ENCODE data around the gene PRCP.
A peak's percentile ranks its signal among the peaks of the same experiment; 100 is the strongest.

The PRCP gene

GRCh38 chr11:82906931-82907330 lies 6.7 kb upstream of the PRCP start:
- no peak for DNase-seq (ENCODE audit: low read depth)

DNA sequence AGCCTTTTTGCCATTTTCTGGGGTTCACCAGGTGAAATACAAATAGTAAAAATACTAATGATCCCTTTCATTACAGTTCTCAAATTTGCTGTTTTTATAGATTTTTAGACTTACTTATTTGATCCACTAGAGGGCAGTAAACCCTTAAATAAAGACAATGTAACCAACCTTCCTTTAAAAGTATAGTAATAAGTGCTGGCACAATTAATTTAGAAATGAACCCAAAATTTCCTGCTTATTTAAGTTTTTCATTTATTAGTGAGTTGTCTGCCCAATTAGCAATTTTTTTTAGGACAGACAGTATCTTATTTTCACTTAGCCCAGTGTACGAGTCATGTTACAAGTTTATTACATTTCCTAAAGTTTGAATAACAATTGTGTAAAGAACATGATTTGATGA lies 6.0 kb upstream of the PRCP start:
- peak; percentile 24 for DNase-seq (ENCODE audit: low read depth)

GRCh38 chr11:82903843-82904586 lies 3.8 kb upstream of the PRCP start:
- DNase-seq (ENCODE audit: low read depth): no peak

- no peak for DNase-seq (ENCODE audit: low read depth)
Measured at GRCh38 chr11:82902880-82903279, 2.6 kb upstream of the PRCP start.

GRCh38 chr11:82901922-82902485 lies 1.8 kb upstream of the PRCP start:
- DNase-seq (ENCODE audit: low read depth): no peak

GRCh38 chr11:82901165-82901921 lies 1.1 kb upstream of the PRCP start, which contains the start of gene DDIAS:
Gene DDIAS (plus strand): TSS chr11:82901736. CDS start chr11:82914739, 13,003 bp downstream.
- DNase-seq (ENCODE audit: low read depth): peak; percentile 98

DNA sequence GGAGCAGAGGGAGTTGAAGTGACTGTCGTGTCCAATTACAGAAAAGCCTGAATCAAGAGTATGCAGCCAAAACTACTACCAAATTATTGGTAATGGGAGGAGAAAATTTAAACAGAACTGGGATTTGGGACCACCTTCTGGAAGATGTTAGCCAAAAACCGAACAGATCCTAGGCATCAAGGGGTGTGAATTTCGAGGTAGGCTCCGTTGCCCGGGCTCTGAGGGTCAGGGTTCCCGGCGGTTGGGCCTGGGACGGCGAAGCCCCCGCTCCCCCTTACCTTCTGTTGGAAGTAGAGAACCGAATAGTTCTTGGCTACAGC lies 313 bp downstream of the PRCP start:
- no peak for DNase-seq (ENCODE audit: low read depth)

GRCh38 chr11:82899186-82899820 lies 927 bp downstream of the PRCP start:
- DNase-seq (ENCODE audit: low read depth): no peak

GRCh38 chr11:82898241-82898640 lies 2.0 kb downstream of the PRCP start:
- DNase-seq (ENCODE audit: low read depth): no peak

- DNase-seq (ENCODE audit: low read depth): no peak
Measured at GRCh38 chr11:82896183-82896582, 4.0 kb downstream of the PRCP start.

DNA sequence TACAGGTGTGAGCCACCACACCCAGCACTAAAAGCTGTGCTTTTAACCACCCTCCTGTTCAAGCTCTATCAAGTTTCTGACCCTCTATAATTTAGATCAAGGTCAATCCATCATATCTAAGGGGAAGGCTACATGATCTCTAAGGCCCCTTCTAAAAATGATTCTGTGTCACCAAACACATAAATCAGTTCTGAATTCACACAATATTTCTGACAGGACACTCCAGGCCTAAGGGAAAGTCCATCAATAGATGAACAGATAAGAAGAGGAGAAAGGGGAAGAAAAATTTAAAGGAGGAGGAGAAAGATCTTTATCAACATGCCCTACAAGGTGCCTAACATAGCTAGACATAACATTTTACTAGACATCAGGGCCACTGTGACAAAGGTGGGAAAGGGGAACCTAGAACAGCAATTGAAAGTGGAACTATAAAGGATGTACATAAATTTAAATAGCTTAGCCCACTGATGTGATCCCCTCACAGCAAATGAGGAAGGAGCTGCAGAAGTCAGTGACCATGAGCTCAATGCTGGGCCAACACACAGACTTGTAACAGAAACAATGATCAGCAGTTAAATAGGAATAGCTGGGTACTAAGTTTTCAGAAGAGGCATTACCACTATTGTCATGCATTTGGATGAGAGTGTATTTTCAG lies 4.7 kb downstream of the PRCP start:
- no peak for DNase-seq (ENCODE audit: low read depth)

DNA sequence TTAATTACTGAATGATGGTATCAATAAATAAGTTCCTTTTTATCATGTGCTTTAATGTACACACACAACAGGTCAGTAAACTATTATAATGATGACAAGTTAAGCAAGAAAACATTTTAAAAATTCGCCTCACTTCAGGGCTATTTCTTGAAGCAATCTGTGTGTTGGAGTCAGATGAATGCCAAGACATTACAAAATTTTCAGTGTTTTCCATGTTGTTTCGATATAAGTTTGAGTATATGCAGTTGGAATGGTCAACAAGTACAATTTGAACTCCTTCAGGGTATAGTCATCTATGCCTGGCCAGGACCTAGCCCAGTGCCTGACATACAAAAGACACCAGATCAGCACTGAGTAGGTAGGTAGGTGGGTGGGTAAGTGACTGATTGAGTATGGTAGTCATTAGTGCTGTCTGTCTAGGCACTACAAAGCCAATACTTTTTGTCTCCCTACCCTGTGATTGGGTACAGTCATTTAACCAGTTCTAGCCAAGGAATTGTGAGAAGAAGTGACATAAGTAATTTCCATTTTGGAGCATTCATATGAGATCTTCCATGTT lies 7.5 kb downstream of the PRCP start:
- no peak for DNase-seq (ENCODE audit: low read depth)

DNA sequence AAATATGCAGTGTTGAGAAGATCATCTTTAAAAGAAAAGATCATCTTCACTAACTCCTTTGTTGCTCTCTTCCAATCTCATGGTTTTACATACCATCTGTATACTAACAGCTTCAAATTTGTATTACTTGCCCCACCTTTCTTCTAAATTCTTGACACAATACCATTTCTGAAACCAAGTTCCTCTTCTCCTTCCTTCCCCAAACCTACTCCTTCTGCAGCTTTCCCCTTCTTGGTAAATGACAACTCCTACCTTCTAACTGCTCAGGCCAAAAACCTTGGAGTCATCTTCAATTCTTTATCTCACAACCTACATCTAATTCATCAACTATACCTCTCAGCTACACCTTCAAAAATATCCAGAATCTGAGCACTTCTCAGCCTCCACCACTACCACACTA lies 9.3 kb downstream of the PRCP start:
- no peak for DNase-seq (ENCODE audit: low read depth)

- DNase-seq (ENCODE audit: low read depth): no peak
Measured at GRCh38 chr11:82890002-82890341, 10.3 kb downstream of the PRCP start.

DNA sequence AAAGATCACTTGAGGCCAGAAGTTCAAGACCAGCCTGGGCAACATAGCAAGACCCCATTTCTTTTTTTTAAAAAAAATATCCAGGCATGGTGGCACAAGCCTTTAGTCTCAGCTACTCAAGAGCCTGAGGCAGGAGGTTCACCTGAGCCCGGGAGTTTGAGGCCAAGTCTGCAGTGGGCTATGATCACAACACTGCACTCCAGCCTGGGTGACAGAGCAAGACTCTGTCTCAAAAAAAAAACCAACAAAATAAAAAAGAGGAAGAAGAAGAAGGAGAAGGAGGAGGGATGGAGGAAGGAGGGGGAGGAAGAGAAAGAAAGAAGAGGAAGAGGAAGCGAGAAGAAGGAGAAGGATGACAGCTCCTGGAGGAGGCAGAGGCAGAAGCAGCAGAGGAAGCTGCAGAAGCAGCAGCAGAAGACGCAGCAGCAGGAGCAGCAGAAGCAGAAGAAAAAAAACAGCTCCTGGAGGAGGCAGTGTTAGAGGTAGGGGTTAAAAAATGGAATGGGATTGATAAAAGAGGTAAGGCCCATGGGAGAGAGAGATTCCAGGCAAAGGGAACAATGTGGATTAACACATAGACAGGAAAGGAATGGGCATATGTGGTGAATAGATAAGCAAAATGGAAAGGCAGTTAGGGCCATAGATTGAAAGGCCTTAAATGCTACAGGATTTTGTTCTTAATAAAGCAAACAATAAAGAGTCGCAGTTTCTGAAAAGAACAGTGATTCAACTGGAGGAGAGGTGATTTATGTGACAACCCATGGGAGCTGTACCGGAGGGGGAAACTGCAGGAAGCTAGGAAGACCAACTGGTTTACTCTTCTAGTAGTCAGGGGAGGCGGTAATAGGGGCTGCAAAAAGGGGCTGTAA lies 10.9 kb downstream of the PRCP start:
- peak; percentile 35 for DNase-seq (ENCODE audit: low read depth)

DNA sequence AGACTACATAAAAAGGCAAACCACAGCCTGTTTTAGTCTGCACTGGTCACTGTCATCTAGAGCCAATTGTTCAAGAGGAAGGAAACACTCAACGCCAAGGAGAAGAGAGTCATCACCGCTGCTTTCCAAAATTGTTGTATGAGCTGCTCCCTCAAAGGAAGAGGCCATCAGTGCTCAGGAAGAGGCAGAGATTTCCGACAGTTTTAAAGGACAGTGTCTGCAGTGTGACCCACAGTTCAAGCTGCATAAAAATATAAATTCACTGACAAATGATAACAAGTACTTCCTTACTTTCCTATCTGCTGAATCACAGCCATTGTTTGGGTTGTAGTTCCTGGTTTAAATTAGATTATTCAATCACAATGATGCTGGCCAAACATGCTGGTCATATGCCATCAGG lies 16.4 kb downstream of the PRCP start:
- no peak for DNase-seq (ENCODE audit: low read depth)

- no peak for DNase-seq (ENCODE audit: low read depth)
Measured at GRCh38 chr11:82874646-82875523, 25.3 kb downstream of the PRCP start.

GRCh38 chr11:82873919-82874333 lies 26.3 kb downstream of the PRCP start:
- no peak for DNase-seq (ENCODE audit: low read depth)

DNA sequence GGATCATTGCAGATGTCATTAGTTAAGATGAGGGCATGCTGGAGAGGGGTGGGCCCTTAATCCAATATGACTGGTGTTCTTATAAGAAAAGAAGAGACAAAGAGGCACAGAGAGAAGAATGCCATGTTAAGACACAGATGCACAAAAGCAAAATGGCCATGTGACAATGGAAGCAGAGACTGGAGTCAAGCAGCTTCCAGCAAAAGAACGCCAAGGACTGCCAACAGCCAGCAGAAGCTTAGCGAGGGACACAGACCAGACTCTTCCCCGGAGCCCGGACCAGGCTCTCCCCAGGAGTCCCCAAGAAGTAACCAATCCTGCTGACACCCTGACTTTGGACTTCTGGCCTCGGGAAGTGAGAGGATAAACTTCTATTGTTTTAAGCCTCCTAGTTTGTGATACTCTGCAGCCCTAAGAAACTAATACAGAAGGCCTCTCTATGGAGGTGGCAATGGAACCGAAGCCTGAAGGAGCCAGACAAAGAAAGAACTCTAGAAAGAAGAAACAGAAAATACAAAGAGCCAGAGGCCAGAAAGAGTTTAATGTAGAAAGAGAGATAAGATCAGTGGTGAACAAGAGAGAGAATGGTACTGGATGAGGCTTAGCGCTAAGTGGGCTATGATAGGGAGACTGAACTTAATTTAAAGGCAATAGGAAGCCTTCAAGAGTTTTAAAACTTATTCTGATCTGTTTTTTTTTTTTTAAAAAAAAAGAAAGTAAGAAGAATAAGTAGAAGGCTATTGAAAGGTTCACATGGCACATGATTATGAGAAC lies 27.7 kb downstream of the PRCP start:
- DNase-seq (ENCODE audit: low read depth): no peak

All from amniotic epithelial cell (primary cell).